ENCODE results near the gene DCBLD2. TPM values are rescaled to one million over a fixed set of nuclear protein-coding genes. Genes with fewer than 3 reads are reported as not detected.

Gene DCBLD2
- total and polyA plus RNA-seq, 4 experiments from 2014 or later, result 0.52 to 2.5 (median 1.4) TPM

DNA sequence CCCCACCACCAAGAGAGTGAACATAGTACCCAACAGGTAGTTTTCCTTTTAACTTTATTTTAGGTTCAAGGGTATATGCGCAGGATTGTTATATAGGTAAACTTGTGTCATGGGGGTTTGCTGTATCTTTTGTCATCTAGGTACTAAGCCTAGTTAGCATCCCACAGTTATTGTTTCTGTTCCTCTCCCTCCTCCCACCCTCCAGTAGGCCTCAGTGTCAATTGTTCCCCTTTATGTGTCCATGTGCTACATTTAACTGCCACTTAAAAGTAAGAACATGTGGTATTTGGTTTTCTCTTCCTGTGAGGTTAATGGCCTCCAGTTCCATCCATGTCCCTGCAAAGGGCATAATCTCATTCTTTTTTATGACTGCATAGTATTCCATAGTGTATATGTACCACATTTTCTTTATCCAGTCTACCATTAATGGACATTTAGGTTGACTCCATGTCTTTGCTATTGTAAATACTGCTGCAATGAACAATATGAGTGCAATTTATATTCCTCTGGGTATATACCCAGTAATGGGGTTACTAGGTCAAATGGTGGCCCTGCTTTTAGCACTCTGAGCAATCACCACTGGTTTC, 72.2 kb downstream of the DCBLD2 start:
- Histone ChIP-seq H3K27me3 (ENCODE audit: insufficient read depth, low read length) (no peaks in the 10 kb centered on the region), H3K4me3 (ENCODE audit: low read length in 2 of 2) (no peak overlapping the region), H3K36me3 (ENCODE audit: insufficient read depth, low read length) (no peaks in the 10 kb centered on the region), H3K9me3 (ENCODE audit: control insufficient read depth in 1 of 2, low read length in 2 of 2) (no peaks in the 10 kb centered on the region), H3K4me1 (ENCODE audit: insufficient read depth, low read length) (no peaks in the 10 kb centered on the region), H3K27ac (ENCODE audit: low read depth, low read length) (no peak overlapping the region)
- Mint-ChIP-seq H3K4me3 (no peak overlapping the region), H3K36me3 (no peaks in the 10 kb centered on the region), H3K9me3 (peaks cover 0 to 26% (median 10%) of the 10 kb centered on the region in 8 donors), H3K27ac (no peak overlapping the region), H3K27me3 (no peaks in the 10 kb centered on the region), H3K4me1 (no peaks in the 10 kb centered on the region)
- no peak for DNase-seq
- ChIA-PET CTCF (ENCODE audit: partially characterized antibody) (no interaction called here), POLR2A (ENCODE audit: partially characterized antibody) (no interaction called here)
- intact Hi-C loops (cut with micrococcal nuclease), result no loop called here

- no peak overlapping the region for H3K4me3 Mint-ChIP-seq
- no peak overlapping the region for H3K27ac Mint-ChIP-seq
- no peaks in the 10 kb centered on the region for H3K4me1 Mint-ChIP-seq
- H3K9me3 Mint-ChIP-seq, result peaks cover 0 to 26% (median 10%) of the 10 kb centered on the region in 8 donors
- no peaks in the 10 kb centered on the region for H3K9me3 ChIP-seq (ENCODE audit: control insufficient read depth in 1 of 2, low read length in 2 of 2)
- H3K27ac ChIP-seq (ENCODE audit: low read depth, low read length), result no peak overlapping the region
- intact Hi-C loops (cut with micrococcal nuclease), result no loop called here
- CTCF ChIA-PET (ENCODE audit: partially characterized antibody), result interaction anchor here (1.0 to 2.0 kb wide), 2 partner anchors 10 to 14 kb away, joined by 4 to 8 read pairs; no protein-coding TSS in a partner anchor
- H3K36me3 ChIP-seq (ENCODE audit: insufficient read depth, low read length), result no peaks in the 10 kb centered on the region
- H3K4me3 ChIP-seq (ENCODE audit: low read length in 2 of 2), result no peak overlapping the region
- no peaks in the 10 kb centered on the region for H3K27me3 Mint-ChIP-seq
- no peaks in the 10 kb centered on the region for H3K36me3 Mint-ChIP-seq
- H3K4me1 ChIP-seq (ENCODE audit: insufficient read depth, low read length), result no peaks in the 10 kb centered on the region
- no peaks in the 10 kb centered on the region for H3K27me3 ChIP-seq (ENCODE audit: insufficient read depth, low read length)
- no peak for DNase-seq
- POLR2A ChIA-PET (ENCODE audit: partially characterized antibody), result no interaction called here
Observed at GRCh38 chr3:98827221-98827920, 74.1 kb downstream of the DCBLD2 start.

DNA sequence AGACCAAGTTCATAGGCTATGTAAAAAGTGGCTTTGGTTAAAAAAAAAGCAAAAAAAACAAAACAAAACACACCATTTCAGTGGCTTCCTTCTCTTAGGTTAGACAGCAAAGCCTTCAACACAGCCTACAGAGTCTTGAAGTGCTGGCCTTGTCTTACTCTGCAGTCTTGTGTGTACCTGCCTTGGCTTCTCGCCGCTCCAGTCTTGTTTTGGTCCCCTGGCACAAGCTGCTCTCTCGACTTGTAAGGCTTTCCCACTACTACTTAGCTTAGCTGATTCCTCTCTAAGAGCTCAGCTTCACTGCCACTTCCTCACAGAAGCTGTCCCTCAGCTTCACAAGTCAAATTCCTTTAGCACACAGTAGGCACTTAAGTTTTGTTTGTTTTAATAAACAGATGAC, 75.4 kb downstream of the DCBLD2 start:
- ChIA-PET CTCF (ENCODE audit: partially characterized antibody) (interaction anchor here (1.5 to 2.0 kb wide), 2 partner anchors 9 to 11 kb away, joined by 6 to 8 read pairs; no protein-coding TSS in a partner anchor), POLR2A (ENCODE audit: partially characterized antibody) (no interaction called here)
- no peak overlapping the region for H3K27ac ChIP-seq (ENCODE audit: low read depth, low read length)
- Mint-ChIP-seq H3K4me3 (no peak overlapping the region), H3K36me3 (no peaks in the 10 kb centered on the region), H3K27ac (no peak overlapping the region), H3K9me3 (peaks cover 0 to 15% (median 8%) of the 10 kb centered on the region in 8 donors), H3K27me3 (no peaks in the 10 kb centered on the region), H3K4me1 (no peaks in the 10 kb centered on the region)
- DNase-seq, result no peak
- no peaks in the 10 kb centered on the region for H3K27me3 ChIP-seq (ENCODE audit: insufficient read depth, low read length)
- no peaks in the 10 kb centered on the region for H3K4me1 ChIP-seq (ENCODE audit: insufficient read depth, low read length)
- no peaks in the 10 kb centered on the region for H3K36me3 ChIP-seq (ENCODE audit: insufficient read depth, low read length)
- intact Hi-C loops (cut with micrococcal nuclease), result no loop called here
- no peaks in the 10 kb centered on the region for H3K9me3 ChIP-seq (ENCODE audit: control insufficient read depth in 1 of 2, low read length in 2 of 2)
- no peak overlapping the region for H3K4me3 ChIP-seq (ENCODE audit: low read length in 2 of 2)

DNA sequence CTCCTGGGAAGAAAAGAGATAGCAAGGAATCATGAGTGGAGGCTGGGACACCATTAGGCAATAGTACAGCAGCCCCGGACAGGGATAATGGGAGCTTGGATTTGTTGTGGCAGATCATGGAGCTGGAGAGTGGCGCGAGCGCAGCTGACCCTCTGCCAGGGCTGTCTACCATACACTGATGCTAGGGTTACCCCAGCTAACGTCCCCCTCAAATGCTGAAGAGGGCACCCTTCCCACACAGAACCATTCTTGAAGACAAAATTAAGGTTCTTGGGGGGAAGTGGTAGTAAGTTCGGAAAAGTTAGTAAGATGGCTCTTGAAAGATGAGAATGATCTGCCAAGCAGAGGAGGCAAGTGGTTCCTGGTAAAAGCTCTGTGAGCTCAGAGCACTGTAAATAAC, 77.2 kb downstream of the DCBLD2 start:
- Histone ChIP-seq H3K4me3 (ENCODE audit: low read length in 2 of 2) (no peak overlapping the region), H3K4me1 (ENCODE audit: insufficient read depth, low read length) (no peaks in the 10 kb centered on the region), H3K36me3 (ENCODE audit: insufficient read depth, low read length) (no peaks in the 10 kb centered on the region), H3K27ac (ENCODE audit: low read depth, low read length) (no peak overlapping the region), H3K9me3 (ENCODE audit: control insufficient read depth in 1 of 2, low read length in 2 of 2) (no peaks in the 10 kb centered on the region), H3K27me3 (ENCODE audit: insufficient read depth, low read length) (no peaks in the 10 kb centered on the region)
- H3K9me3 Mint-ChIP-seq, result peaks cover 0 to 3% (median 1%) of the 10 kb centered on the region in 8 donors
- no peak overlapping the region for H3K27ac Mint-ChIP-seq
- ChIA-PET CTCF (ENCODE audit: partially characterized antibody) (interaction anchor here (1.2 kb wide), 1 partner anchor 9 kb away, joined by 3 read pairs; no protein-coding TSS in a partner anchor), POLR2A (ENCODE audit: partially characterized antibody) (no interaction called here)
- H3K36me3 Mint-ChIP-seq, result no peaks in the 10 kb centered on the region
- no peaks in the 10 kb centered on the region for H3K27me3 Mint-ChIP-seq
- intact Hi-C loops (cut with micrococcal nuclease), result no loop called here
- no peak overlapping the region for H3K4me3 Mint-ChIP-seq
- H3K4me1 Mint-ChIP-seq, result no peaks in the 10 kb centered on the region
- DNase-seq, result no peak

GRCh38 chr3:98823791-98824190, 77.7 kb downstream of the DCBLD2 start:
- Histone ChIP-seq H3K9me3 (ENCODE audit: control insufficient read depth in 1 of 2, low read length in 2 of 2) (no peaks in the 10 kb centered on the region), H3K27me3 (ENCODE audit: insufficient read depth, low read length) (no peaks in the 10 kb centered on the region), H3K4me3 (ENCODE audit: low read length in 2 of 2) (no peak overlapping the region), H3K4me1 (ENCODE audit: insufficient read depth, low read length) (no peaks in the 10 kb centered on the region), H3K27ac (ENCODE audit: low read depth, low read length) (no peak overlapping the region), H3K36me3 (ENCODE audit: insufficient read depth, low read length) (no peaks in the 10 kb centered on the region)
- no peaks in the 10 kb centered on the region for H3K27me3 Mint-ChIP-seq
- no peaks in the 10 kb centered on the region for H3K4me1 Mint-ChIP-seq
- no peak for DNase-seq
- H3K36me3 Mint-ChIP-seq, result no peaks in the 10 kb centered on the region
- POLR2A ChIA-PET (ENCODE audit: partially characterized antibody), result no interaction called here
- CTCF ChIA-PET (ENCODE audit: partially characterized antibody), result interaction anchor here (1.2 kb wide), 1 partner anchor 9 kb away, joined by 3 read pairs; no protein-coding TSS in a partner anchor
- no peak overlapping the region for H3K4me3 Mint-ChIP-seq
- no peak overlapping the region for H3K27ac Mint-ChIP-seq
- intact Hi-C loops (cut with micrococcal nuclease), result no loop called here
- H3K9me3 Mint-ChIP-seq, result peaks cover 0 to 3% (median 0%) of the 10 kb centered on the region in 8 donors

DNA sequence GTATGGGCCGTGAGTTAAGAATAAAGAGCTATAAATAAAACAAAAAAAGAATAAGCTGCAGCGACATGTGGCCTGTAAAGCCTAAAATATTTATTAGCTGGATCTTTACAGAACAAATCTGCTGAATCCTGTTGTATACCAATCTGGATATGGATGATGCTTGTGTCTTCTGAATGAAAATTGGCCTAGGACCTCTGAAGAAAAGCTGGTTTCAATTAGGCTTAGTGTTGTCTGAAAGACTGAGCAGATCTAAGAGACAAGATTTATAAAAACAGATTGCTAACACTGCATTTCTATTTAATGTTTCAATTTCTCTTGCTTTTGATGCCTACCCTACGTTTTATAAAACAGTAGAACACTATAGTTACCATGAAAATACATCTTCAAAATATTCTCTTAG, 80.4 kb downstream of the DCBLD2 start:
- intact Hi-C loops (cut with micrococcal nuclease), result no loop called here
- H3K27me3 ChIP-seq (ENCODE audit: insufficient read depth, low read length), result no peaks in the 10 kb centered on the region
- no peaks in the 10 kb centered on the region for H3K36me3 ChIP-seq (ENCODE audit: insufficient read depth, low read length)
- H3K4me1 ChIP-seq (ENCODE audit: insufficient read depth, low read length), result no peaks in the 10 kb centered on the region
- no peaks in the 10 kb centered on the region for H3K36me3 Mint-ChIP-seq
- H3K27ac Mint-ChIP-seq, result no peak overlapping the region
- H3K4me1 Mint-ChIP-seq, result no peaks in the 10 kb centered on the region
- no peaks in the 10 kb centered on the region for H3K9me3 ChIP-seq (ENCODE audit: control insufficient read depth in 1 of 2, low read length in 2 of 2)
- ChIA-PET CTCF (ENCODE audit: partially characterized antibody) (interaction anchor here (0.8 to 1.2 kb wide), 2 partner anchors 10 to 987 kb away, joined by 3 to 5 read pairs; no protein-coding TSS in a partner anchor), POLR2A (ENCODE audit: partially characterized antibody) (no interaction called here)
- H3K9me3 Mint-ChIP-seq, result no peaks in the 10 kb centered on the region
- no peak overlapping the region for H3K4me3 ChIP-seq (ENCODE audit: low read length in 2 of 2)
- H3K4me3 Mint-ChIP-seq, result no peak overlapping the region
- H3K27ac ChIP-seq (ENCODE audit: low read depth, low read length), result no peak overlapping the region
- DNase-seq, result no peak
- H3K27me3 Mint-ChIP-seq, result no peaks in the 10 kb centered on the region

DNA sequence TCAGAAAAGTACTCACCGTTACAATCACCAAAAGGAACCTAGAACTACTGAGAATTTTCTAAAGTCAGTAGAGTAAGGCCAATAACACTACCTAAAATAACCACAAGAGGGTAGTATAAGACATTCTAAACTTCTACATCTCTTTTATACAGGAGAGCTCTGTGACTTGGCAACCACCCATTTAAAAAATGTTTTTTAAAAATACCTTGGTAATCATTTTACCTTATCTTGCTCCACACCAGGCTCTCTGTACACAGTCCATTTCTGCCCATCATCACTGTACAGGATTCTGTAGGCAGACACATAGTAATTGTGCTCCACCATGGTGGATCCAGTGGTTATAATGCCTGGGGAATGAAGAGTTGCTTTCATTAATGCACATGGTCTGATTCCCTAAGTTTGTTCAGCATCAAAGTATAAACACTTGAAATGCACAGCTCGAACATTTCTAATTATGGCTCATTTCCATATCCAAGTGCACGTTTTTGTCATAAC, 83.9 kb downstream of the DCBLD2 start:
- H3K27me3 ChIP-seq (ENCODE audit: insufficient read depth, low read length), result no peaks in the 10 kb centered on the region
- no peak overlapping the region for H3K4me3 ChIP-seq (ENCODE audit: low read length in 2 of 2)
- ChIA-PET POLR2A (ENCODE audit: partially characterized antibody) (no interaction called here), CTCF (ENCODE audit: partially characterized antibody) (interaction anchor here (1.0 to 5.4 kb wide), 11 partner anchors 9 to 991 kb away, joined by 3 to 47 read pairs (median 7); partner anchors contain the start of gene DCBLD2)
- intact Hi-C loops (cut with micrococcal nuclease), result loop anchor here (1.0 to 10.0 kb wide), 4 partner anchors 177 to 991 kb away; no protein-coding TSS in a partner anchor
- Mint-ChIP-seq H3K27ac (no peak overlapping the region), H3K4me1 (no peaks in the 10 kb centered on the region), H3K27me3 (peaks cover 0 to 2% of the 10 kb centered on the region in 2 donors), H3K4me3 (no peak overlapping the region), H3K9me3 (no peaks in the 10 kb centered on the region), H3K36me3 (no peaks in the 10 kb centered on the region)
- no peaks in the 10 kb centered on the region for H3K4me1 ChIP-seq (ENCODE audit: insufficient read depth, low read length)
- H3K36me3 ChIP-seq (ENCODE audit: insufficient read depth, low read length), result no peaks in the 10 kb centered on the region
- peak in 4 of 5 donors; percentile 26 to 41 (median 39) for DNase-seq
- no peaks in the 10 kb centered on the region for H3K9me3 ChIP-seq (ENCODE audit: control insufficient read depth in 1 of 2, low read length in 2 of 2)
- no peak overlapping the region for H3K27ac ChIP-seq (ENCODE audit: low read depth, low read length)
